ENCODE data around the gene ITPRIP.

The ITPRIP gene

GRCh38 chr10:104264783-104265182, 73.5 kb downstream of the ITPRIP start:
- Histone ChIP-seq H2BK5ac (ENCODE audit: low read depth, low read length, poor library complexity, severe bottlenecking) (no peak overlapping the region), H4K91ac (ENCODE audit: low read length) (no peak overlapping the region), H3K27me3 (ENCODE audit: control insufficient read depth in 1 of 2, insufficient read depth in 1 of 2, low read length in 2 of 2) (no peaks in the 10 kb centered on the region), H3K4me1 (ENCODE audit: control insufficient read depth, insufficient read depth, low read depth, low read length) (peaks cover 4% of the 10 kb centered on the region), H3K14ac (ENCODE audit: low read length in 2 of 2) (no peak overlapping the region), H3K27ac (ENCODE audit: low read length, poor library complexity, severe bottlenecking) (no peak overlapping the region), H3K18ac (ENCODE audit: low read depth in 1 of 2, low read length in 2 of 2) (no peak overlapping the region), H2BK15ac (ENCODE audit: low read depth, poor library complexity, severe bottlenecking) (no peak overlapping the region), H3K79me1 (replicated peaks; ENCODE audit: low read length, poor library complexity, severe bottlenecking) (peaks cover 19% of the 10 kb centered on the region), H2AK5ac (ENCODE audit: low read length, severe bottlenecking) (no peak overlapping the region), H3K9ac (ENCODE audit: low read length) (no peak overlapping the region), H3K9me3 (ENCODE audit: control insufficient read depth, low read length) (no peaks in the 10 kb centered on the region), H4K8ac (ENCODE audit: low read length) (no peak overlapping the region), H3K4me2 (ENCODE audit: low read length, poor library complexity, severe bottlenecking) (no peak overlapping the region), H3K36me3 (ENCODE audit: control insufficient read depth in 1 of 2, insufficient read depth in 2 of 2, low read depth in 1 of 2, low read length in 2 of 2) (peaks cover 21 to 98% of the 10 kb centered on the region in 2 experiments), H3K4ac (ENCODE audit: low read depth in 1 of 2, low read length in 2 of 2) (no peak overlapping the region), H3K4me3 (ENCODE audit: insufficient read depth in 1 of 2, low read depth in 1 of 2, low read length in 2 of 2) (no peak overlapping the region), H2AFZ (ENCODE audit: low read depth, low read length) (no peak overlapping the region), H2BK12ac (ENCODE audit: low read length in 2 of 2) (no peak overlapping the region), H3K23ac (ENCODE audit: low read length in 2 of 2) (no peak overlapping the region), H2BK120ac (ENCODE audit: low read depth, low read length) (no peak overlapping the region)
- no peak for DNase-seq
- 95% methylated on average over 2 of the region's 5 CpGs for WGBS

DNA sequence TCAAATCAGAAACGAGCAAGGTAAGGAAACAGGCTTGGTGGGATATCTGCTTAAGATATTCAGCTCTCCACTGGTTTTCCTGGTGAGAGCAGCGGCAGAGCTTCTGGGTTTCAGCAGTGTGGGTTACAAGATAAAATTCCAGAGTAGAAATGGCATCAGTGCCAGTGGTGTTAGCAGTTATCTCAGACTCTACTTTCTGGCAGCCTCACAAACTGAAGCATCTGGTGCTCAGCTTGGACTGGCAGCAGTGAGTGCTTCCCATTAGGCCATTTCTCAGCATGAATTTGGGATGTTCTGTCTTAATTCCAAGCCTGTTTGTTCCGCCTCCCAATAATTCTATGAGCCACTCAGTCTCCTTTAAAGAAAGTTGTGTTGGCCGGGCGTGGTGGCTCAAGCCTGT, 76.2 kb downstream of the ITPRIP start:
- Histone ChIP-seq H2AFZ (ENCODE audit: low read depth, low read length) (no peak overlapping the region), H3K9ac (ENCODE audit: low read length) (peak overlapping the region; percentile 68), H3K9me3 (ENCODE audit: control insufficient read depth, low read length) (no peaks in the 10 kb centered on the region), H3K18ac (ENCODE audit: low read depth in 1 of 2, low read length in 2 of 2) (no peak overlapping the region), H2BK120ac (ENCODE audit: low read depth, low read length) (no peak overlapping the region), H2BK15ac (ENCODE audit: low read depth, poor library complexity, severe bottlenecking) (no peak overlapping the region), H3K23ac (ENCODE audit: low read length in 2 of 2) (no peak overlapping the region), H4K8ac (ENCODE audit: low read length) (no peak overlapping the region), H2BK12ac (ENCODE audit: low read length in 2 of 2) (no peak overlapping the region), H3K4ac (ENCODE audit: low read depth in 1 of 2, low read length in 2 of 2) (no peak overlapping the region), H3K27ac (ENCODE audit: low read length, poor library complexity, severe bottlenecking) (no peak overlapping the region), H3K4me3 (ENCODE audit: insufficient read depth in 1 of 2, low read depth in 1 of 2, low read length in 2 of 2) (no peak overlapping the region), H3K4me2 (ENCODE audit: low read length, poor library complexity, severe bottlenecking) (no peak overlapping the region), H3K36me3 (ENCODE audit: control insufficient read depth in 1 of 2, insufficient read depth in 2 of 2, low read depth in 1 of 2, low read length in 2 of 2) (peaks cover 27 to 100% of the 10 kb centered on the region in 2 experiments), H3K27me3 (ENCODE audit: control insufficient read depth in 1 of 2, insufficient read depth in 1 of 2, low read length in 2 of 2) (no peaks in the 10 kb centered on the region), H2BK5ac (ENCODE audit: low read depth, low read length, poor library complexity, severe bottlenecking) (no peak overlapping the region), H3K4me1 (ENCODE audit: control insufficient read depth, insufficient read depth, low read depth, low read length) (peaks cover 8% of the 10 kb centered on the region), H2AK5ac (ENCODE audit: low read length, severe bottlenecking) (peak overlapping the region; percentile 77), H3K79me1 (replicated peaks; ENCODE audit: low read length, poor library complexity, severe bottlenecking) (peaks cover 20% of the 10 kb centered on the region), H3K14ac (ENCODE audit: low read length in 2 of 2) (no peak overlapping the region), H4K91ac (ENCODE audit: low read length) (no peak overlapping the region)
- 91% methylated on average over 5 of the region's 5 CpGs for WGBS
- no peak for DNase-seq

GRCh38 chr10:104260775-104261115, 77.5 kb downstream of the ITPRIP start:
- DNase-seq, result peak; percentile 86
- Histone ChIP-seq H2BK12ac (ENCODE audit: low read length in 2 of 2) (no peak overlapping the region), H2BK5ac (ENCODE audit: low read depth, low read length, poor library complexity, severe bottlenecking) (no peak overlapping the region), H3K27me3 (ENCODE audit: control insufficient read depth in 1 of 2, insufficient read depth in 1 of 2, low read length in 2 of 2) (no peaks in the 10 kb centered on the region), H3K79me1 (replicated peaks; ENCODE audit: low read length, poor library complexity, severe bottlenecking) (peaks cover 17% of the 10 kb centered on the region), H3K4me2 (ENCODE audit: low read length, poor library complexity, severe bottlenecking) (no peak overlapping the region), H3K4ac (ENCODE audit: low read depth in 1 of 2, low read length in 2 of 2) (no peak overlapping the region), H3K4me3 (ENCODE audit: insufficient read depth in 1 of 2, low read depth in 1 of 2, low read length in 2 of 2) (no peak overlapping the region), H3K27ac (ENCODE audit: low read length, poor library complexity, severe bottlenecking) (peak overlapping the region; percentile 31), H3K18ac (ENCODE audit: low read depth in 1 of 2, low read length in 2 of 2) (no peak overlapping the region), H3K9me3 (ENCODE audit: control insufficient read depth, low read length) (no peaks in the 10 kb centered on the region), H2AFZ (ENCODE audit: low read depth, low read length) (no peak overlapping the region), H3K23ac (ENCODE audit: low read length in 2 of 2) (no peak overlapping the region), H2BK15ac (ENCODE audit: low read depth, poor library complexity, severe bottlenecking) (no peak overlapping the region), H4K8ac (ENCODE audit: low read length) (no peak overlapping the region), H2AK5ac (ENCODE audit: low read length, severe bottlenecking) (no peak overlapping the region), H3K4me1 (ENCODE audit: control insufficient read depth, insufficient read depth, low read depth, low read length) (peaks cover 8% of the 10 kb centered on the region), H2BK120ac (ENCODE audit: low read depth, low read length) (no peak overlapping the region), H4K91ac (ENCODE audit: low read length) (no peak overlapping the region), H3K9ac (ENCODE audit: low read length) (peak overlapping the region; percentile 68), H3K14ac (ENCODE audit: low read length in 2 of 2) (no peak overlapping the region), H3K36me3 (ENCODE audit: control insufficient read depth in 1 of 2, insufficient read depth in 2 of 2, low read depth in 1 of 2, low read length in 2 of 2) (peaks cover 24 to 99% of the 10 kb centered on the region in 2 experiments)
- 0% methylated on average over 1 of the region's 3 CpGs for WGBS

- 28% methylated on average over 5 of the region's 6 CpGs for WGBS
- Histone ChIP-seq H2BK15ac (ENCODE audit: low read depth, poor library complexity, severe bottlenecking) (no peak overlapping the region), H3K4me2 (ENCODE audit: low read length, poor library complexity, severe bottlenecking) (peak overlapping the region; percentile 52), H2AFZ (ENCODE audit: low read depth, low read length) (no peak overlapping the region), H3K18ac (ENCODE audit: low read depth in 1 of 2, low read length in 2 of 2) (peak overlapping the region; percentile 11 to 70), H4K8ac (ENCODE audit: low read length) (no peak overlapping the region), H2BK12ac (ENCODE audit: low read length in 2 of 2) (peak overlapping the region in 1 of 2 experiments; percentile 72), H4K91ac (ENCODE audit: low read length) (peak overlapping the region; percentile 43), H3K4ac (ENCODE audit: low read depth in 1 of 2, low read length in 2 of 2) (peak overlapping the region in 1 of 2 experiments; percentile 80), H3K4me1 (ENCODE audit: control insufficient read depth, insufficient read depth, low read depth, low read length) (peaks cover 8% of the 10 kb centered on the region), H3K23ac (ENCODE audit: low read length in 2 of 2) (no peak overlapping the region), H3K27me3 (ENCODE audit: control insufficient read depth in 1 of 2, insufficient read depth in 1 of 2, low read length in 2 of 2) (no peaks in the 10 kb centered on the region), H3K79me1 (replicated peaks; ENCODE audit: low read length, poor library complexity, severe bottlenecking) (peaks cover 17% of the 10 kb centered on the region), H2AK5ac (ENCODE audit: low read length, severe bottlenecking) (peak overlapping the region; percentile 94), H3K14ac (ENCODE audit: low read length in 2 of 2) (peak overlapping the region in 1 of 2 experiments; percentile 95), H2BK120ac (ENCODE audit: low read depth, low read length) (no peak overlapping the region), H3K9ac (ENCODE audit: low read length) (peak overlapping the region; percentile 68), H2BK5ac (ENCODE audit: low read depth, low read length, poor library complexity, severe bottlenecking) (no peak overlapping the region), H3K27ac (ENCODE audit: low read length, poor library complexity, severe bottlenecking) (peak overlapping the region; percentile 75), H3K4me3 (ENCODE audit: insufficient read depth in 1 of 2, low read depth in 1 of 2, low read length in 2 of 2) (peak overlapping the region; percentile 27 to 45), H3K9me3 (ENCODE audit: control insufficient read depth, low read length) (no peaks in the 10 kb centered on the region), H3K36me3 (ENCODE audit: control insufficient read depth in 1 of 2, insufficient read depth in 2 of 2, low read depth in 1 of 2, low read length in 2 of 2) (peaks cover 24 to 93% of the 10 kb centered on the region in 2 experiments)
- peak; percentile 91 for DNase-seq
Measured at GRCh38 chr10:104259999-104260774, 78.1 kb downstream of the ITPRIP start.
